ENCODE data around the gene CRABP1.

Gene CRABP1

DNA sequence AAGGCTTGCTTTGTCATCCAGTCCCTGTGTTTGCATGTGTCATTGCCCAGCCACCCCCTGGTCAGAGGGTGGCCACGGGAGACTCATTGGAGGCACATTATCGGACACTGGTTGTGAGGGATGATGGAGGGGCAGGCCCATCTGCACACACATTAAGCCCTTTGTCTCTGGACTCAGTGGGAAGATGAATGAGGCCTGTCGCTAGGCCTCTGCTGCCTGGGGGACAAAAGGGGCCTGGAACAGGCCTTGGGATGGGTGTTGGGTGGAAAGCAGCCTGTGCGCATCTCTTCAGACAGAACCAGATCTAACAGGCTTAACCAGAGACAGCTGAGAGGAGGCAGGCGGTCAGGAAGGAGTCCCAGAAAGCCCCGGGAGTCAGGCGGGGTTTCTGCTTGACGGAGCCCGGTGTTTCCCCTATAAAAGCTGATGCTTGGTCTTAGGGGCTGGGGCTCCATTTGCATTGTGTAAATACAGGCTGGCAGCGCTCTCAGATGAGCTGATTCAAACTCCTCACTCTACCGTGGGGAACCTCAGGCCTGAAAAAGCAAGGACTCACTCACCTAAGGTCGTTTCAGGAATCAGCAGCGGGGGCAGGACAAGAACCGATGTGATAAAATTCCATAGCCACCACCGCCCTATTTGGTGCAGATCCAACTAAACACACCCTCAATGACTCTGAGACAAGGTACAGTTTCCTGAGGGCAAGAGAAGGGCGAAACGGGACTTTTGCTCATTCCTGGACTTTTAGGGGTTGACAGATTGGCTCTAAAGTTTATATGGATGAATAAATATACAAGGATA lies 23.7 kb upstream of the CRABP1 start:
- no peak for DNase-seq (ENCODE audit: low read depth)
- TF ChIP-seq, protein P1, sequence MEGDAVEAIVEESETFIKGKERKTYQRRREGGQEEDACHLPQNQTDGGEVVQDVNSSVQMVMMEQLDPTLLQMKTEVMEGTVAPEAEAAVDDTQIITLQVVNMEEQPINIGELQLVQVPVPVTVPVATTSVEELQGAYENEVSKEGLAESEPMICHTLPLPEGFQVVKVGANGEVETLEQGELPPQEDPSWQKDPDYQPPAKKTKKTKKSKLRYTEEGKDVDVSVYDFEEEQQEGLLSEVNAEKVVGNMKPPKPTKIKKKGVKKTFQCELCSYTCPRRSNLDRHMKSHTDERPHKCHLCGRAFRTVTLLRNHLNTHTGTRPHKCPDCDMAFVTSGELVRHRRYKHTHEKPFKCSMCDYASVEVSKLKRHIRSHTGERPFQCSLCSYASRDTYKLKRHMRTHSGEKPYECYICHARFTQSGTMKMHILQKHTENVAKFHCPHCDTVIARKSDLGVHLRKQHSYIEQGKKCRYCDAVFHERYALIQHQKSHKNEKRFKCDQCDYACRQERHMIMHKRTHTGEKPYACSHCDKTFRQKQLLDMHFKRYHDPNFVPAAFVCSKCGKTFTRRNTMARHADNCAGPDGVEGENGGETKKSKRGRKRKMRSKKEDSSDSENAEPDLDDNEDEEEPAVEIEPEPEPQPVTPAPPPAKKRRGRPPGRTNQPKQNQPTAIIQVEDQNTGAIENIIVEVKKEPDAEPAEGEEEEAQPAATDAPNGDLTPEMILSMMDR (IDR thresholded peaks at IDR 0.05; ENCODE audit: control insufficient read depth, insufficient read depth, low read depth, low read length, missing control alignments), result no peak
- H3K4me3 ChIP-seq (ENCODE audit: control insufficient read depth, low read depth, low read length), result no peak overlapping the region

DNA sequence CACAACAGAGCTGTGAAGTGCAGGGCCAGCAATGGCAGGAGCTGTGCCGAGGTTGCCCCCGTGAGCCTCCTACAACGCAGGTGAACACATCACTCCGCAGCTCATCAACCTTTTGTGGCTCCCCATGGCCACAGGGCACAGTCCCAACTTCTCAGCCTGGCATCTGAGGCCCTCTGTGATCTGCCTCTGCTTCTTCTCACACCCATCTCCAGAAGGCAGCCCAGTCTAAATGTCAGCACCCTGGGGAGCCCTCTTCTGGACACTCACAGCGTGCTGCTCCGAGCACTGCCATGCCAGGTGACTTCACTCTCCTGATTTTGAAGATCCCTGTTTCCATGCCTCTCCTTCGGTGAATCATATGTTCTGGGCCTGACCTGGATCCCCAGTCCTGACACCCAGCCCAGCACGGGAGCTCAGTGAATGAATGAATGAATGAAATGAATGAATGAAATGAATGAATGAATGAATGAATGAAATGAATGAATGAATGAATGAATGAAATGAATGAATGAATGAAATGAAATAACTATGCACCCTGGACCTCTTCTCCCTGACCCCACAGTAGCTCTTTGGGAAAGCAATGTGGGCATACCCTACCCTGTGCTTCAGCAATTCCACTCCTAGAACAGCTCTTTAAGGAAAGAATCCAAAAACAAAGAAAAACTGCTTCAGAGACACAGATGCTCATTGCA lies 22.9 kb upstream of the CRABP1 start:
- TF ChIP-seq, protein P1 (IDR thresholded peaks at IDR 0.05; ENCODE audit: control insufficient read depth, insufficient read depth, low read depth, low read length, missing control alignments), result no peak
- no peak for DNase-seq (ENCODE audit: low read depth)
- no peak overlapping the region for H3K4me3 ChIP-seq (ENCODE audit: control insufficient read depth, low read depth, low read length)

DNA sequence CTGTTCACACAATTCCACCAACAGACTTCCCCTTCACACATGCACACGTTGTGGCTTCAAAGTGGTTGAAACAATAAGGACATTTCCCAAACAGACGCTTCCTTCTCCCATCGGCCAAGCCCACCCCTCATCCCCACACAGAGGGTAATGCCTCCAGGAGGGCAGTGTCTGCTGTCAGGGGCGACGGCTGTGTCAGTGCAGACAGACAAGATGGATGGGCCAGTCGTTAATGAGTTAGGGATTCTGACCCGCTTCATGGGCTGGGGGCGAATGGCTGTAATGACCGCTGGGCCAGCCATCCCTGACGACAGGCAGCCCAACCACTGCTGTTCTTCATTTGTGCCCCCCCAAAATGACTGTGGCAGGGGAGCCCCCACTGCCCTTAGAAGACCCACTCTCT lies 20.6 kb upstream of the CRABP1 start:
- no peak for DNase-seq (ENCODE audit: low read depth)

DNA sequence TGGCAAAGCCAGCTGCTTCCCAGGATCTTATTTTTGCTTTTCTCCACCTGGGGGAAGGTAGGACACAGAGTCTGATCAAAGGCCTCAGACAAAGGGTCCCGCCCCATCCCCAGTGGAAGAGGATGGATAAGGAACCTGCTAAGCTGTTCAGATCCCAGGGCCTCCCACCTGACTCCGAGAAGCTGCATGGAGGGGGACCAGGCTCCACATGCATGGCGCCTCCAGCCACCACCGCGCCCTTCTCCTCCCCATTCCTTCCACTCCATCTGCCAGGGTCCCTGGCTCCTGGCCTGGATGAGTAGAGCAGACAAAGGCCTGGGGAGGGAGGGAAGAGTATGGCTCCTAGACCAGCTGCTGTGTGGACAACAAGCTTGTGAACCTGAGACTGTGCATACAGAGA lies 20.0 kb upstream of the CRABP1 start:
- no peak for DNase-seq (ENCODE audit: low read depth)
- TF ChIP-seq, protein P1 (IDR thresholded peaks at IDR 0.05; ENCODE audit: control insufficient read depth, insufficient read depth, low read depth, low read length, missing control alignments), result no peak

More for the DNA sequence above, 20.6 kb upstream of the CRABP1 start:
- TF ChIP-seq, protein P1 (IDR thresholded peaks at IDR 0.05; ENCODE audit: control insufficient read depth, insufficient read depth, low read depth, low read length, missing control alignments), result no peak
- no peak overlapping the region for H3K4me3 ChIP-seq (ENCODE audit: control insufficient read depth, low read depth, low read length)

DNA sequence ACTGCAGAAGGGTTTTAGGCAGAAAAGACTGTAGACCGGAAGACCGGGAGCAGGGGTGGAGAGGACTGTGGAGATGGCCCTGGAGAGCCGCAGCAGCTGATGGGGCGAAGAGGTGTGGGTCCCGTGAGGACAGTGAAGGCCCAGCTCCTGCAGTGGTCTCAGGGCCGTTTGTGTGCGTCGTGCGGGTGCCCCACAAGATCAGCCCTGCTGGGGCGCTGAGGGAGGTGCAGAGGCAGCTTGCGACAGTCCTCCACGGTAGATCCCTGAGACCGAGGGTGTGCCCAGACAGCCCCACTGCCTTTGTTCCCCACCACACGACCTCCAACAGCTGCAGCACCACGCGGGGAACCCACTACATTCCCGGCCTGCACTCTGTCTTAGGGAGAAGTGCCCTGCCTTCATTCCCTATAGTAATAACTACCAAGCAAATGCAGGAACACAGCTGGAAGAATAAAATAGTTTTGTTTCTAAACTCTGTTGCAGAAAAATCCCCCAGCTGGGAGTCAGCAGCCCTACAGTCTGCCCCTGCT lies 19.0 kb upstream of the CRABP1 start:
- H3K4me3 ChIP-seq (ENCODE audit: control insufficient read depth, low read depth, low read length), result no peak overlapping the region
- DNase-seq (ENCODE audit: low read depth), result no peak
- TF ChIP-seq, protein P1 (IDR thresholded peaks at IDR 0.05; ENCODE audit: control insufficient read depth, insufficient read depth, low read depth, low read length, missing control alignments), result no peak

More for the DNA sequence above, 20.0 kb upstream of the CRABP1 start:
- no peak overlapping the region for H3K4me3 ChIP-seq (ENCODE audit: control insufficient read depth, low read depth, low read length)

DNA sequence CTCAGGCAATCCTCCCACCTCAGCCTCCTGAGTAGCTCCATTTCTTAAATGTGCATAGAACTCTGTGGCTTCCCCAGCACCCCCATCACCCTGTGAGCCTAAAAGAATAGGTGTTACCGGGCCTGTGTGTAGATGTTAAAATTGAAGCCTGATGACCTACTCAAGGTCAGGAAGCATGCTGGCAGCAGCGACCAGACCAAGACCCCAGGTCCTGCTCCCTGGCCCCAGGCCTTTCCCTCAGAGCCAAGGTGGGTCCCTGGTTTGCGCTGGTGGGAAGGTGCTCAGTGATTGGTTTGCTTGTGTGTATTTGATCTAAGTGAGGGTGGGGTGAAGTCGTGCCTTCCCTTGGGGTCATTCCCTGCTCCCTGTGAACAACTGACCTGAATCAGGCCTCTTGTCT lies 18.4 kb upstream of the CRABP1 start:
- TF ChIP-seq, protein P1 (IDR thresholded peaks at IDR 0.05; ENCODE audit: control insufficient read depth, insufficient read depth, low read depth, low read length, missing control alignments), result no peak
- no peak overlapping the region for H3K4me3 ChIP-seq (ENCODE audit: control insufficient read depth, low read depth, low read length)
- no peak for DNase-seq (ENCODE audit: low read depth)
